ENCODE data around the gene INTS14. TPM values are rescaled to one million over a fixed set of nuclear protein-coding genes. Genes with fewer than 3 reads are reported as not detected.
A peak's percentile ranks its signal among the peaks of the same experiment; 100 is the strongest.

INTS14 gene
- total RNA-seq, 1 donor from 2014 or later: 42.2 TPM

DNA sequence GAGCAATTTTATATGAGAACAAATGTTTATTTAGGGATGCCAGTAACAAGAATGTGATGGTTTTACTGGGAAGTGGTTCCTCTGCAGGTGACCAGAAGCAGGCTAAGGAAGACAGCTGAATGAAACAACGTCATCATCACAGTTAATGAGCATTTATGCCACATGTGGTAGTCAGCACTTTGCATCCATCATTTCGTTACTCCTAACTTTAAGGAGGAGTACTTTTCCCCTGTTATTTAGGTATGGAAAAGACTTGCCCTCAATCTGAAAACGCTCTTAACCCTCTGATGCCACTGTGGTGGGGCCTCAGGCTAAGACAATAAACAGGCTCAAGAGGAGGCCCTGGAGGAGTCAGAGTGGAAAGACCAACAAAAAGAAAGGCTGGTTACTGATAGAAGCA, 31.2 kb downstream of the INTS14 start:
- DNase-seq (ENCODE audit: low spot score): no peak
- Mint-ChIP-seq H3K27ac (ENCODE audit: unreplicated experiment) (peak overlapping the region; percentile 85), H3K9me3 (ENCODE audit: unreplicated experiment) (no peaks in the 10 kb centered on the region), H3K27me3 (ENCODE audit: unreplicated experiment) (peaks cover 7% of the 10 kb centered on the region), H3K36me3 (ENCODE audit: low read depth, unreplicated experiment) (peaks cover 42% of the 10 kb centered on the region), H3K4me3 (ENCODE audit: unreplicated experiment) (peak overlapping the region; percentile 65), H3K4me1 (ENCODE audit: unreplicated experiment) (peaks cover 69% of the 10 kb centered on the region)
- TF ChIP-seq, protein P1, sequence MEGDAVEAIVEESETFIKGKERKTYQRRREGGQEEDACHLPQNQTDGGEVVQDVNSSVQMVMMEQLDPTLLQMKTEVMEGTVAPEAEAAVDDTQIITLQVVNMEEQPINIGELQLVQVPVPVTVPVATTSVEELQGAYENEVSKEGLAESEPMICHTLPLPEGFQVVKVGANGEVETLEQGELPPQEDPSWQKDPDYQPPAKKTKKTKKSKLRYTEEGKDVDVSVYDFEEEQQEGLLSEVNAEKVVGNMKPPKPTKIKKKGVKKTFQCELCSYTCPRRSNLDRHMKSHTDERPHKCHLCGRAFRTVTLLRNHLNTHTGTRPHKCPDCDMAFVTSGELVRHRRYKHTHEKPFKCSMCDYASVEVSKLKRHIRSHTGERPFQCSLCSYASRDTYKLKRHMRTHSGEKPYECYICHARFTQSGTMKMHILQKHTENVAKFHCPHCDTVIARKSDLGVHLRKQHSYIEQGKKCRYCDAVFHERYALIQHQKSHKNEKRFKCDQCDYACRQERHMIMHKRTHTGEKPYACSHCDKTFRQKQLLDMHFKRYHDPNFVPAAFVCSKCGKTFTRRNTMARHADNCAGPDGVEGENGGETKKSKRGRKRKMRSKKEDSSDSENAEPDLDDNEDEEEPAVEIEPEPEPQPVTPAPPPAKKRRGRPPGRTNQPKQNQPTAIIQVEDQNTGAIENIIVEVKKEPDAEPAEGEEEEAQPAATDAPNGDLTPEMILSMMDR (IDR thresholded peaks at IDR 0.05; ENCODE audit: unreplicated experiment): no peak

DNA sequence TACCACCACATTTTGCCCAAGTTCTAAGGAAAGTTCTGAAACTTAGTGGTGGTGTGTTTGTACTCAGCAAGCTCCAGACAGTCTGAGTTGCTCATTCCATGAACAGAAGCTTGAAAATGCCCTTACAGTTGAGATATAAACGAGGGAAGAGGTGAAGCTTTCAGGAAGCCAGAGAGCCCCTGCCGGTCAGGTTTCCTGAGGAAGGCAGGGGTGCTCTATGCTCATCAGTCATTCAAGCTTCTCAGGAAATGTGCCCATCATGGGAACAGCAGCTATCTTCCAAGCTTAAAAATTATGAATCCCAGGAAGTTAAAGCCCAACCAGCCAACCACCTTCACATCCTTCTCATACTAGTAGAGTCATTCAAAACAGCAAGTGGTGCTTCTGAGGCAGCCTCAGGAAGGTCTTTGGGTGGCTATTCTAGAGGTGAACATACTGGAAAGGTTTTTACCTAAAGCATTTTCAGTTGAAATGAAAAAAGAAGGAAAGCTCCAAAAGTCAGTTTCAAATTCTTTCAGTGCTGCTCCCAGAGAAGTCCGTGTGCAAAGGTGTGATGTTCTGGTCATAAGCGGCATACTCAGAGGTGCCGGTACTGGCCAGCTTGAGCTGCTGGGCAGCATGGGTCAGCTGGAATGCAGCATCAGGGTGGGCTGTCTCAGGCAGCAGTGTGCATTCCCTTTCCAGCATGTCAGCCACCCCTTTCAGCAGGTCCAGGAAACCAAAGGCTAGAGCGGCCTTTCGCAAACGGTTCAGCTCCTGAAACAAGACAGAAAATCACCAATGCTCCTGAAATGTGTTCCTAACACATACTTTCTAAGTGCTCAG, 31.8 kb downstream of the INTS14 start:
- Mint-ChIP-seq H3K4me3 (ENCODE audit: unreplicated experiment) (peak overlapping the region; percentile 65), H3K27ac (ENCODE audit: unreplicated experiment) (peak overlapping the region; percentile 85)
- peak; percentile 16 for DNase-seq (ENCODE audit: low spot score)

DNA sequence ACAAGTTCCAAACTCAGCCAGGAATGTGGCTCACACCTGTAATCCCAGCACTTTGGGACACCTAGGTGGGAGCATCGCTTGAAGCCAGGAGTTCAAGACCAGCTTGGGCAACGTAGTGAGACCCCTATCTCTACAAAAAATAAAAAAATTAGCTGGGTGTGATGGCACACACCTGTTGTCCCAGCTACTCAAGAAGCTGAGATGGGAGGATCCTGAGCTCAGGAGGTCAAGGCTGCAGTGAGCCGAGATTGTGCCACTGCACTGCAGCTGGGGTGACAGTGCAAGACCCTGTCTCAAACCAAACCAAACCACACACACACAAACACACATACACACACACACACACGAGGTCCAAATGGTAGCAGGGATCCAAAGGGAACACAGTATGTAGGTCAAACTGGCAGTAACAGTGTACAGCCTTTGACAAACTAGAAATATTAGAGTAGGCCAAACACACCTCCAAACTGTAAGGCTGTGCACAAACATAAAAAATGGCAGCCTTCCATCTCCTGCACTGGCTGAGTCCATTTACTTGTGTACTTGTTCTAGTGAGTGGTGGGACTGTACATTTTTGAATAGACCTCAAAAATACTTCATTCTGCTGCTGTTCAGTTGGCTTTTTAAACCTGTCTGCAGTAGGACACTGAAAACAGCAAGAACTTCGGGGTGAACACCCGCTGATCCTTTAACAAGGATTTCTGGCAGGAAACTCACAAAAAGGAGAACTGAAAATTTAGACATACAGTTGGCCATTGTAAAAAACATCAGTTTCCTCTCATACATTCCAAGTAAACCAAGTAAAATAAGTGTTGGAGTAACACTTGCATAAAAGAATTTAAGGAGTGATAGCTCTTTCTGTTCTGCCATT, 33.6 kb downstream of the INTS14 start:
- Mint-ChIP-seq H3K27ac (ENCODE audit: unreplicated experiment) (peak overlapping the region; percentile 83), H3K27me3 (ENCODE audit: unreplicated experiment) (peaks cover 7% of the 10 kb centered on the region), H3K36me3 (ENCODE audit: low read depth, unreplicated experiment) (peaks cover 42% of the 10 kb centered on the region), H3K4me3 (ENCODE audit: unreplicated experiment) (no peak overlapping the region), H3K9me3 (ENCODE audit: unreplicated experiment) (no peaks in the 10 kb centered on the region), H3K4me1 (ENCODE audit: unreplicated experiment) (peaks cover 52% of the 10 kb centered on the region)
- TF ChIP-seq, protein P1 (IDR thresholded peaks at IDR 0.05; ENCODE audit: unreplicated experiment): no peak
- DNase-seq (ENCODE audit: low spot score): no peak

More for the DNA sequence above, 31.8 kb downstream of the INTS14 start:
- peaks cover 7% of the 10 kb centered on the region for H3K27me3 Mint-ChIP-seq (ENCODE audit: unreplicated experiment)
- peaks cover 45% of the 10 kb centered on the region for H3K36me3 Mint-ChIP-seq (ENCODE audit: low read depth, unreplicated experiment)
- TF ChIP-seq, protein P1 (IDR thresholded peaks at IDR 0.05; ENCODE audit: unreplicated experiment): no peak
- peaks cover 68% of the 10 kb centered on the region for H3K4me1 Mint-ChIP-seq (ENCODE audit: unreplicated experiment)
- no peaks in the 10 kb centered on the region for H3K9me3 Mint-ChIP-seq (ENCODE audit: unreplicated experiment)

DNA sequence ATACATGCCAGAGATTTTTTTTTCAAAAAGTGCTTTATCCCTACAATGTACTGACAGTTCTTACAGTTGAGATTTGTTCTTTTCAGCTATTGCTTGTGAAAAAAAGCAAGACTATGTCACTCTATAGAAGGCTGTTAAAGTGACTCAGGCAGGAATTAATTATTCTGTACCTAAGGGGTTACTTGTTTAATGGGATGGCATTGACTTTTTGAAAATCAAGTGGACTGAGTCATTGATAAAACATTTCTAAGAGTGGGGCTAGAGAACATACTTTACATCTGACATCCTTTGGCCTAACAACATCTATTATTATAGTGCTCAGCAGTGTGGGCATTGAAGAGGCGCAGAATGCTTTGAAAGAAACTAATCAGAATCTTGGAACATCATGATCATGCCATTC, 34.3 kb downstream of the INTS14 start:
- Mint-ChIP-seq H3K27me3 (ENCODE audit: unreplicated experiment) (peaks cover 7% of the 10 kb centered on the region), H3K4me3 (ENCODE audit: unreplicated experiment) (no peak overlapping the region), H3K36me3 (ENCODE audit: low read depth, unreplicated experiment) (peaks cover 38% of the 10 kb centered on the region), H3K9me3 (ENCODE audit: unreplicated experiment) (no peaks in the 10 kb centered on the region), H3K4me1 (ENCODE audit: unreplicated experiment) (peaks cover 45% of the 10 kb centered on the region), H3K27ac (ENCODE audit: unreplicated experiment) (peak overlapping the region; percentile 30)
- DNase-seq (ENCODE audit: low spot score): no peak
- TF ChIP-seq, protein P1 (IDR thresholded peaks at IDR 0.05; ENCODE audit: unreplicated experiment): no peak
